OCI-LY1 (cell line): ENCODE data around the gene PDHX.

ENCODE experiments used
- EZH2 ChIP-seq: fragments of 200-600 bp; sonication (generic), shearing (Covaris generic); IDR thresholded peaks from 2 replicates; pipeline ENCODE4 v1.8.0; 2017; ENCODE audit warnings: borderline replicate concordance, mixed run types, mild to moderate bottlenecking, antibody characterized with exemption, low read length, moderate library complexity, mixed read lengths
- TF ChIP-seq, protein P1 (sequence below): fragments of 200-600 bp; sonication (generic), shearing (Covaris generic); IDR thresholded peaks from 2 replicates; pipeline ENCODE4 v1.5.1; 2017; ENCODE audit warnings: mild to moderate bottlenecking, antibody characterized with exemption, low read length, moderate library complexity, mixed read lengths

DNA sequence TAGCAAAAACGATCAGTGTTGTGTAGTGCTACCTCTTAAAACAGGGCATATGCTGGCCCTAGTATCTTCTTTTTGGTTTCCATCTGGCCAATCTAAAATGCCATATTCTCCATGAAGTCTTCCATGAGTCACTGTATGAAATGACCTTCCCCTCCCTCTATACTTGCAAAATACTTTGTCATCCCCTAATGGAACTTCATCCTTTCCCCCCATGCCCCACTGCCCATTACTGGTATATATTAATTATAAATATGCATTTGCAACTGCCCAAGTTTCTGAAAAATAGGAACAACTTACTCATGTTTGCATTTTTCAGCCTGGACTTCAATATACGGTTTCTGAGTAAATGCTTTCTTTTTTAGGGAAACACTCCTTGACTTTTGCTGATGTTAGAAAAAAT, 4.7 kb upstream of the PDHX start:
- TF ChIP-seq, protein P1, sequence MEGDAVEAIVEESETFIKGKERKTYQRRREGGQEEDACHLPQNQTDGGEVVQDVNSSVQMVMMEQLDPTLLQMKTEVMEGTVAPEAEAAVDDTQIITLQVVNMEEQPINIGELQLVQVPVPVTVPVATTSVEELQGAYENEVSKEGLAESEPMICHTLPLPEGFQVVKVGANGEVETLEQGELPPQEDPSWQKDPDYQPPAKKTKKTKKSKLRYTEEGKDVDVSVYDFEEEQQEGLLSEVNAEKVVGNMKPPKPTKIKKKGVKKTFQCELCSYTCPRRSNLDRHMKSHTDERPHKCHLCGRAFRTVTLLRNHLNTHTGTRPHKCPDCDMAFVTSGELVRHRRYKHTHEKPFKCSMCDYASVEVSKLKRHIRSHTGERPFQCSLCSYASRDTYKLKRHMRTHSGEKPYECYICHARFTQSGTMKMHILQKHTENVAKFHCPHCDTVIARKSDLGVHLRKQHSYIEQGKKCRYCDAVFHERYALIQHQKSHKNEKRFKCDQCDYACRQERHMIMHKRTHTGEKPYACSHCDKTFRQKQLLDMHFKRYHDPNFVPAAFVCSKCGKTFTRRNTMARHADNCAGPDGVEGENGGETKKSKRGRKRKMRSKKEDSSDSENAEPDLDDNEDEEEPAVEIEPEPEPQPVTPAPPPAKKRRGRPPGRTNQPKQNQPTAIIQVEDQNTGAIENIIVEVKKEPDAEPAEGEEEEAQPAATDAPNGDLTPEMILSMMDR = no peak
- TF ChIP-seq EZH2 = no peak
